GM12874 (cell line): ENCODE data around the gene RNF223.

ENCODE experiments used
- TF ChIP-seq, protein P1 (sequence below): IDR thresholded peaks from 2 replicates; pipeline ENCODE4 v1.5.1; 2011; ENCODE audit warnings: low read depth, mild to moderate bottlenecking, control low read depth, low read length, moderate library complexity; ENCODE audit not compliant: insufficient read depth

The RNF223 gene

DNA sequence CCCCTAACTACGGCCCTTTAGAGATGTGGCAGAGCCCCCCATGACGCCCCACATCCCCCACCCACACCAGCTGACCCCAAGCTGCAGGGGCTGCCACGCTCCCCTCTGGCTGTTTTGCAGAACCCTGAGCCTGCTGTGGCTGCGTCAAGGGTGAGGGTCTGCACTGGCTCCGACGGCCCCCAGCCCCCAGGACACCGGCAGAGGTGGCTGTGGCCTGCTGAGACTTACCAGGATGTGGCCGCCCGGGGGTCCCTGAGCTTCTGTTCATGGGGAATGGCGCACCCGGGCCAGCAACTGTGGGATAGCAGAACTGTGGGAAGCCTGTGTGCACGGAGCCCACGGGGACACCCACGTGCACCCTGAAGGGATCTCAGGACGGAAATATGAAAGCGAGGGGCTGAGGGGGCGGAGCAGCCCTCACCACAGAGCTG, 12.8 kb upstream of the RNF223 start:
- TF ChIP-seq, protein P1, sequence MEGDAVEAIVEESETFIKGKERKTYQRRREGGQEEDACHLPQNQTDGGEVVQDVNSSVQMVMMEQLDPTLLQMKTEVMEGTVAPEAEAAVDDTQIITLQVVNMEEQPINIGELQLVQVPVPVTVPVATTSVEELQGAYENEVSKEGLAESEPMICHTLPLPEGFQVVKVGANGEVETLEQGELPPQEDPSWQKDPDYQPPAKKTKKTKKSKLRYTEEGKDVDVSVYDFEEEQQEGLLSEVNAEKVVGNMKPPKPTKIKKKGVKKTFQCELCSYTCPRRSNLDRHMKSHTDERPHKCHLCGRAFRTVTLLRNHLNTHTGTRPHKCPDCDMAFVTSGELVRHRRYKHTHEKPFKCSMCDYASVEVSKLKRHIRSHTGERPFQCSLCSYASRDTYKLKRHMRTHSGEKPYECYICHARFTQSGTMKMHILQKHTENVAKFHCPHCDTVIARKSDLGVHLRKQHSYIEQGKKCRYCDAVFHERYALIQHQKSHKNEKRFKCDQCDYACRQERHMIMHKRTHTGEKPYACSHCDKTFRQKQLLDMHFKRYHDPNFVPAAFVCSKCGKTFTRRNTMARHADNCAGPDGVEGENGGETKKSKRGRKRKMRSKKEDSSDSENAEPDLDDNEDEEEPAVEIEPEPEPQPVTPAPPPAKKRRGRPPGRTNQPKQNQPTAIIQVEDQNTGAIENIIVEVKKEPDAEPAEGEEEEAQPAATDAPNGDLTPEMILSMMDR: no peak

DNA sequence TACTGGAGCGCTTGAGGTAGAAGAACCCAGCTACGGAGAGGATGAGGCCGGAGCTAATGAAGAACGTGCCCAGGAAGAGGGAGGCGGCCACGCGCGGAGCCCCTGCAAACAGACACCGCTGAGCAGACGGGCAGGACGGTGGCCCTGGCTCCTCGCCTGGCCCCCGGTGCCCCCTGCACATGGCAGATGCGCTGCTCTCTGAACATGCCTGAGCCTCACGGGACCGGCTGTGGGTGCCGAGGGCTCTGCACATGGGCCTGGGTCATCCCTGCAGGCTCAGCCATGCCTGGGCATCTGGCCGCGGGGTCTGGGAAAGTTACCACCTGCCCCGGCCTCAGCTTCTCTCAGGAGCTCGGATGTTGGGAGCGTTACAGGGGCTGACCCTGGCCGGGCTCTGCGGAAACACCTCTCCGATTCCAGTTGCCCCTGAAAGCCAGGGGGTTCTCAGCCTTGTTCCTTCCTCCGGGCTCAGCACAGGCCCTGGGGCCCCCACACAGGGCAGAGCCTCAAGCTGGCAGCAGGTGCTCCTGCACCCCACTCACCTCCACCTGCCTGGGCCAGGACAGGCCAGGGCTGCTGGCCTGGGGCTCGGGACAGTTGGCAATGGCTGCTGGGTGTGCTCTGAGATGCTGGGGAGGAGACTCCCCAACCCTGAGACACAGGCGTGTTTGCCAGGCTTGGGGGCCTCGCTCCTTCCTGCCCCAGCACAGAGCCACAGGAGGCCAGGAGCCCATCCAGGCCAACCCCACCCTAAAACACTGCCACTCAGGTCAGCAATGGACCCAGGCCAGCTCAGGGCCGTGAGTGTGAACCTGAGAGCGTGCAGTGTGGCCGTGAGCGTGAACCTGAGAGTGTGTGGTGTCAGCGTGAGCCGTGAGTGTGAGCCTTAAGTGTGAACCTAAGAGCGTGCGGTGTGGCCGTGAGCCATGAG, 12.1 kb upstream of the RNF223 start:
- TF ChIP-seq, protein P1: no peak

DNA sequence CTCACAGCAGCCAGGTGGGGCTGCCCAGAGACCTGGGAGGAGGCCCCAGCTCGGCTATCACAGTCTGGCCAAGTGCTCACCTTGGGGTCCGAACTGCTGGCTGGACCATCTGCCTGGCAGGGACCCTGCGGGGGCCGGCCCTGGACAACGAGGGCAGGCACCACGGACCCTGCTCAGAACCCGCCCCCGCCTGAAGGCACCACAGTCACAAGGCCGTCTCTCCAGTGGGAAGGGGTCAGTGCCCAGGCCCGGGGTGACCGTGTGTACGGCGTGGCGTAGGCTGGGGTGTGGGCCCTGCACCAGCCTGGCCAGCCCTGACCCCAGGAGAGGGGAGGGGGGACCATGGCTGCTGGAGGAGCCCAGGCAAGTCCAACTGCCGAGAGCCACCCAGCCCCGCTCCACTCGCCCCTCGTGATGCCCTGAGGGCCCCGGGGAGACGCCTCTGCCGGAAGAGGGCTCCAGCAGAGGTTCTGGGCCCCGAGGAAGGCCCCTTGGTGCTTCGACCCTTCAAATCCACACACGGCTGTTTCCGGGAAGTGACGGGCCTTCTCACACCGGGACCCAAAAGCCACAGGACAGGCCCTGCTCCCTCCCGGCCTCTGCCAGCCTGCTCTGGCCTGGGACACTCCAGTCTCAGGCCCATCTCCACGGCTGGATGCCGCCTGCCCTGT, 11.2 kb upstream of the RNF223 start:
- TF ChIP-seq, protein P1: no peak

DNA sequence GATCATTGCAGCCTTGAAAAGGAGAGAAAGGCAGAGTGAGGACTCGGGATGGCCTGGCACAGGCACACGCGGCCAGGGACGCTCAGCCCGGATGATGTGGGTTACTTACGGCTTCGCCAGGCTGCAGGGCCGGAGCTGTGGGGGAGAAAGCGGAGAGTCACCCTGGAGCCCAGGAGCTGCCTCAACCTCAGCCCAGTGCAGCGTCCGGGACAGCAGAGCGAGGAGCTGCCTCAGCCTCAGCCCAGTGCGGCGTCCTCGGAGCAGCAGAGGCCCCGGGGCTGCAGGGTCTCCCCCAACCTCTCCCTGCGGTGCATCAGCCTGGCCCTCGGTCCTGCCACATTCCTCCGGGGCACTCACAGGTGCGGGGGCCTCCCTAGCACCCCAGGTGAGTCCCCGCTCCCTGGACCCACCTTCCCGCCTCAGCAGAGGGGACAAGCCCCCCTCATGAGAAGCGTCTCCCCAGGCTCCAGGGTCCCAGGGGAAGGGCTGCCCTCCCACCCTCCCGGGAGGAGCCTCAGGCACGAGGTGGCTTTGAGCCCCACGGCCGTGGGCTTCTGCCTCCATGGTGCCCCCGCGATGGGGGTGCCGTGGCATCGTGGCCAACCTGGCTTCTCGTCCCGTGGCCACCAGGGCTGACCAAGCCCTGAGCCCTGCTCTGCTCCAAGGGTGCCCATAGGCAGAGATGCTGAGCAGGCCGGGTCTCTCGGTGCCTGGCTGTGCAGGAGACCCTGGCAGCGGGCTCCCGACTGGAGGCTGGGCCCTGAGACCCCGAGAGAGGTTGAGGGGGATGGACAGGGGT, 10.5 kb upstream of the RNF223 start:
- TF ChIP-seq, protein P1: no peak

DNA sequence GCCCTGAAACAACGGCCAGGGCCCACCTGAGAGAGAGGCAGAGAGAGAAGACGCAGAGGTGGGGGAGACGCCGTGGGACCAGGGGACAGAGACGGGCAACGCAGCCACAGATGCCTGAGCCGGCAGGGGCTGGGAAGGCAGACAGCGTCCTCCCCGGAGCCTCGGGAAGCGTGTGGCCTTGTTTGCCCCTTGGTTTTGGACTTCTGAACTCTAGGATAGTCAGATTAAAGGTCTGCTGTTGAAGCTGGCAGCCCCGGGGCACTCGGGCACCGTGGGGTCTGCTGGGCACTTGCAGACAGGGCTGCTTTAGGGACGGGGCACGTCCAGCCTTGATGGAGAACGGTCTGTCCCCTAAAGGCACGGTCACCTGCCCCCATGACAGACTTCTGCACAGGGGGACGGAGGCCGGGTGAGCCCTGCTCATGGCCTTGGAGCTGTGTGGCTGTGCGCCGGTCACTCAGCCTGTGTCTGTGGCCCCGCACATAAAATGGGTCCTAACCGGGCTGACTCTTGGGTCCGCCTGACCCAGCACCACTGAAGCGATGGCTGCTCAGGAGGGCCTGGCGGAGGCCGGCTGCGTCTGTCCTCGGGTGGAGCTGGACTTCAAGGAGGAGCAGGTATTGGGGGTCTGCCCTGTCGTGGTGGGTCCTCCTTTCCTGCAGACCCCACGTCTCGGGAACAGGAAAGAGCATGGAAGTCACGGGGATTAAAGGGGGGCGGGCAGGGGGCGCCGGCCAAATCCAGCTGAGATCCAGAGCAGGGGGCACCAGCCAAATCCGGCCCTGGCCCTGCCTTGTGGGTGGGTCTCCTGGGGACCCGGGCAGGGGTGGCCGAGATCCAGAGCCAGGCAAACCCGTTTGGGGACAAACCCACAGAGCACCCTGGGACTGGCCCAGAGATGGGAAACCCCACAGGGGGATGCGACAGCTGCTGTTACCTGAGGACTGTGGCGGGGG, 9.6 kb upstream of the RNF223 start:
- TF ChIP-seq, protein P1: no peak

DNA sequence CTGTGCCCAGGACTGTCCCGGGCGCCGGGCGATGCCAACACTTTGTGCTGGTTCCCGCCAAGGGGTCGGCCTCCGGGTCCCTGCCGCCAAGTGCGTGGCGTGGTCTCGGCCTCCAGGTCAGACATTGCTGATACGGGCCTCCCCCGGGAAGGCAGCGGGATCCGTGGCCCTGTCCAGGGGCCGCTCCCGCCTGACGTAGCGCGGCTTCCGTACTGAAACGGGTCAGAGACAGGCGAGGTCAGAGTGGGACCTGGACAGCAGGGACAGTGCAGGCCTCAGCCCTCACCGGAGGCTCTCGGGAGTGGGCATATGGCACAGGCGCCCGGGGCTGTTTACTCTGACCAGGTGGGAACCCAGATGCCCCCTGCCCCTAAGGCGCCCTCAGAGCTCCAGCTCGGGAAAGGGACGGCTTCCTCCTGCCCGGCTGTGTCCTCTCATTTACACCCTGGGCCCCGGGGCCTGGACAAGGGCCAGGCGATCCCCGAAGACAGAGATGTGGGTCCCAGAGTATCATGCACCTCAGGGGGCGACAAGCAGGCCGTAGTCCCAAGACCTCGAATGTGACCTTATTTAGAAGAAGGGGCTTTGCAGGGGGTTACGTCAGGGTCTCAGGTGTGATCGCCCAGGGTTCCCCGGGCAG, 8.8 kb upstream of the RNF223 start:
- TF ChIP-seq, protein P1: no peak
